Measurements from ENCODE around the gene NWD2. TPM values are rescaled to one million over a fixed set of nuclear protein-coding genes. Genes with fewer than 3 reads are reported as not detected.

The NWD2 gene
- polyA plus RNA-seq, 1 donor (not counting 4 experiments of a cell fraction or from before 2014, with no cell fraction given), result 0.10 TPM

GRCh38 chr4:37320513-37321235, 76.1 kb downstream of the NWD2 start:
- Histone ChIP-seq H3K9me1 (ENCODE audit: control insufficient read depth, extremely low read depth, insufficient read depth, low read length) (no peaks in the 10 kb centered on the region), H3K9me3 (ENCODE audit: control insufficient read depth, low read depth, low read length) (no peaks in the 10 kb centered on the region), H2AFZ (ENCODE audit: control insufficient read depth, low read length) (no peak overlapping the region), H3K4me1 (ENCODE audit: control insufficient read depth, extremely low read depth, insufficient read depth, low read length) (no peaks in the 10 kb centered on the region), H3K36me3 (ENCODE audit: control insufficient read depth in 2 of 2, extremely low read depth in 1 of 2, insufficient read depth in 2 of 2, low read length in 2 of 2) (no peaks in the 10 kb centered on the region), H3K4me3 (ENCODE audit: control insufficient read depth in 2 of 3, extremely low read depth in 1 of 3, insufficient read depth in 2 of 3, low read depth in 1 of 3, low read length in 3 of 3) (no peak overlapping the region), H3K27ac (ENCODE audit: control insufficient read depth, insufficient read depth, low read length) (no peak overlapping the region), H3K79me2 (ENCODE audit: control insufficient read depth, insufficient read depth, low read length) (no peaks in the 10 kb centered on the region), H4K20me1 (ENCODE audit: control insufficient read depth, extremely low read depth, insufficient read depth, low read length) (no peaks in the 10 kb centered on the region), H3K9ac (ENCODE audit: control insufficient read depth, extremely low read depth, insufficient read depth, low read length) (no peak overlapping the region), H3K27me3 (ENCODE audit: control insufficient read depth, extremely low read depth, insufficient read depth, low read length) (no peaks in the 10 kb centered on the region), H3K4me2 (ENCODE audit: control insufficient read depth, extremely low read depth, insufficient read depth, low read depth, low read length) (no peak overlapping the region)
- dilution Hi-C loops (cut with MboI; ENCODE audit: extremely low pct_ligation_motif_present, low sequenced_read_pairs), result no loop called here
- no peak for TF ChIP-seq EZH2 (IDR thresholded peaks at IDR 0.05; ENCODE audit: low read length)
- TF ChIP-seq, protein P1, sequence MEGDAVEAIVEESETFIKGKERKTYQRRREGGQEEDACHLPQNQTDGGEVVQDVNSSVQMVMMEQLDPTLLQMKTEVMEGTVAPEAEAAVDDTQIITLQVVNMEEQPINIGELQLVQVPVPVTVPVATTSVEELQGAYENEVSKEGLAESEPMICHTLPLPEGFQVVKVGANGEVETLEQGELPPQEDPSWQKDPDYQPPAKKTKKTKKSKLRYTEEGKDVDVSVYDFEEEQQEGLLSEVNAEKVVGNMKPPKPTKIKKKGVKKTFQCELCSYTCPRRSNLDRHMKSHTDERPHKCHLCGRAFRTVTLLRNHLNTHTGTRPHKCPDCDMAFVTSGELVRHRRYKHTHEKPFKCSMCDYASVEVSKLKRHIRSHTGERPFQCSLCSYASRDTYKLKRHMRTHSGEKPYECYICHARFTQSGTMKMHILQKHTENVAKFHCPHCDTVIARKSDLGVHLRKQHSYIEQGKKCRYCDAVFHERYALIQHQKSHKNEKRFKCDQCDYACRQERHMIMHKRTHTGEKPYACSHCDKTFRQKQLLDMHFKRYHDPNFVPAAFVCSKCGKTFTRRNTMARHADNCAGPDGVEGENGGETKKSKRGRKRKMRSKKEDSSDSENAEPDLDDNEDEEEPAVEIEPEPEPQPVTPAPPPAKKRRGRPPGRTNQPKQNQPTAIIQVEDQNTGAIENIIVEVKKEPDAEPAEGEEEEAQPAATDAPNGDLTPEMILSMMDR (optimal IDR thresholded peaks at IDR 0.05 in 1 of 3, IDR thresholded peaks at IDR 0.05 in 1 of 3, conservative IDR thresholded peaks at IDR 0.05 in 1 of 3; ENCODE audit: extremely low read depth in 1 of 3, insufficient read depth in 2 of 3, low read length in 3 of 3), result no peak
- FAIRE-seq (no peak), DNase-seq (ENCODE audit: low read depth, low spot score) (no peak)

GRCh38 chr4:37322122-37322521, 77.6 kb downstream of the NWD2 start:
- Histone ChIP-seq H3K27ac (ENCODE audit: control insufficient read depth, insufficient read depth, low read length) (no peak overlapping the region), H3K9me3 (ENCODE audit: control insufficient read depth, low read depth, low read length) (no peaks in the 10 kb centered on the region), H2AFZ (ENCODE audit: control insufficient read depth, low read length) (no peak overlapping the region), H4K20me1 (ENCODE audit: control insufficient read depth, extremely low read depth, insufficient read depth, low read length) (no peaks in the 10 kb centered on the region), H3K4me3 (ENCODE audit: control insufficient read depth in 2 of 3, extremely low read depth in 1 of 3, insufficient read depth in 2 of 3, low read depth in 1 of 3, low read length in 3 of 3) (no peak overlapping the region), H3K4me2 (ENCODE audit: control insufficient read depth, extremely low read depth, insufficient read depth, low read depth, low read length) (no peak overlapping the region), H3K4me1 (ENCODE audit: control insufficient read depth, extremely low read depth, insufficient read depth, low read length) (no peaks in the 10 kb centered on the region), H3K9ac (ENCODE audit: control insufficient read depth, extremely low read depth, insufficient read depth, low read length) (no peak overlapping the region), H3K9me1 (ENCODE audit: control insufficient read depth, extremely low read depth, insufficient read depth, low read length) (no peaks in the 10 kb centered on the region), H3K27me3 (ENCODE audit: control insufficient read depth, extremely low read depth, insufficient read depth, low read length) (no peaks in the 10 kb centered on the region), H3K36me3 (ENCODE audit: control insufficient read depth in 2 of 2, extremely low read depth in 1 of 2, insufficient read depth in 2 of 2, low read length in 2 of 2) (no peaks in the 10 kb centered on the region), H3K79me2 (ENCODE audit: control insufficient read depth, insufficient read depth, low read length) (no peaks in the 10 kb centered on the region)
- TF ChIP-seq, protein P1 (optimal IDR thresholded peaks at IDR 0.05 in 1 of 3, IDR thresholded peaks at IDR 0.05 in 1 of 3, conservative IDR thresholded peaks at IDR 0.05 in 1 of 3; ENCODE audit: extremely low read depth in 1 of 3, insufficient read depth in 2 of 3, low read length in 3 of 3), result no peak
- TF ChIP-seq EZH2 (IDR thresholded peaks at IDR 0.05; ENCODE audit: low read length), result no peak
- dilution Hi-C loops (cut with MboI; ENCODE audit: extremely low pct_ligation_motif_present, low sequenced_read_pairs), result no loop called here
- DNase-seq (ENCODE audit: low read depth, low spot score) (no peak), FAIRE-seq (no peak)

Measured in keratinocyte (primary cell).